ENCODE measurements around the gene IFT88. TPM values are rescaled to one million over a fixed set of nuclear protein-coding genes. Genes with fewer than 3 reads are reported as not detected.

Gene IFT88
- total RNA-seq, 1 experiment from 2014 or later: 5.2 TPM

- Histone ChIP-seq H3K18ac (ENCODE audit: insufficient read length, low read depth, low read length) (no peak overlapping the region), H3K9ac (ENCODE audit: extremely low read depth, insufficient read length, low read length) (no peak overlapping the region), H2BK15ac (ENCODE audit: low read depth, low read length) (no peak overlapping the region), H3K23me2 (ENCODE audit: insufficient read length, low read depth, low read length, poor library complexity, severe bottlenecking) (no peaks in the 10 kb centered on the region), H3K79me2 (ENCODE audit: insufficient read depth, low read length) (no peaks in the 10 kb centered on the region), H2AFZ (ENCODE audit: low read length) (no peak overlapping the region), H3K4me2 (ENCODE audit: insufficient read depth, insufficient read length, low read length) (no peak overlapping the region), H3K79me1 (ENCODE audit: insufficient read depth, low read depth, low read length, poor library complexity, severe bottlenecking) (no peaks in the 10 kb centered on the region), H3K9me3 (ENCODE audit: control insufficient read depth, low read depth, low read length) (no peaks in the 10 kb centered on the region), H4K20me1 (ENCODE audit: control insufficient read depth, insufficient read depth, insufficient read length) (no peaks in the 10 kb centered on the region), H2BK120ac (ENCODE audit: low read depth, low read length, poor library complexity, severe bottlenecking) (no peak overlapping the region), H3K23ac (ENCODE audit: insufficient read length, low read depth, low read length) (no peak overlapping the region), H2BK5ac (ENCODE audit: insufficient read length, low read length) (no peak overlapping the region), H2BK20ac (ENCODE audit: low read depth, low read length, poor library complexity, severe bottlenecking) (no peak overlapping the region), H3K27me3 (ENCODE audit: insufficient read depth, low read length) (no peaks in the 10 kb centered on the region), H4K8ac (replicated peaks; ENCODE audit: insufficient read length, low read depth, low read length) (no peak overlapping the region), H2BK12ac (ENCODE audit: insufficient read length, low read depth, low read length) (no peak overlapping the region), H4K5ac (ENCODE audit: insufficient read length, low read depth, low read length) (no peak overlapping the region), H3K27ac (ENCODE audit: insufficient read length, low read depth, low read length) (no peak overlapping the region), H3K4me1 (ENCODE audit: insufficient read depth, low read length) (no peaks in the 10 kb centered on the region), H3K14ac (ENCODE audit: insufficient read depth, low read length) (no peak overlapping the region; the same call in 1 of the 2 replicates), H3K56ac (ENCODE audit: insufficient read length, low read depth, low read length) (no peak overlapping the region), H4K91ac (ENCODE audit: insufficient read length, low read depth, low read length) (no peak overlapping the region), H2AK5ac (ENCODE audit: insufficient read length, low read length) (no peak overlapping the region), H3T11ph (ENCODE audit: low read length) (no peak overlapping the region), H3K4ac (ENCODE audit: low read depth, low read length) (no peak overlapping the region)
- no peaks in the 10 kb centered on the region for H3K9me3 Mint-ChIP-seq
- peaks cover 0 to 5% (median 1%) of the 10 kb centered on the region in 3 experiments; a peak in 2 of 7 replicates for H3K36me3 Mint-ChIP-seq (ENCODE audit: insufficient read depth in 1 of 3, low read depth in 3 of 3)
- no peak for DNase-seq
- H3K4me3 Mint-ChIP-seq: no peak overlapping the region
- WGBS (ENCODE audit: extremely low coverage, insufficient read length, low lambda C conversion rate): no CpG with 5 or more reads among the region's 3 CpGs
- H3K4me1 Mint-ChIP-seq: no peaks in the 10 kb centered on the region
- H3K27ac Mint-ChIP-seq: no peak overlapping the region; a peak in 1 of 7 replicates
- H3K27me3 Mint-ChIP-seq (ENCODE audit: low read depth): no peaks in the 10 kb centered on the region
- no peak for TF ChIP-seq CTCF (conservative IDR thresholded peaks at IDR 0.05)
Measured at GRCh38 chr13:20633802-20634201, 66.8 kb downstream of the IFT88 start.

Data from H9 (cell line).